A673 (cell line): ENCODE measurements around the gene MKX. TPM values are rescaled to one million over a fixed set of nuclear protein-coding genes. Genes with fewer than 3 reads are reported as not detected.

Source experiments
- BruUV-seq: library from RNA; stranded (reverse); fragments of 400-500 nt; replicated peaks from 2 replicates; lab custom pipeline; 2021; lab: Mats Ljungman, UMichigan
- CTCF ChIA-PET: fragments of 300-600 bp; sonication (Branson Sonifier 250); formaldehyde crosslinking; loops from one replicate; lab custom pipeline; 2022; ENCODE audit warnings: antibody characterized with exemption; lab: Charles Lee
- POLR2A ChIA-PET: fragments of 300-600 bp; sonication (Branson Sonifier 250); formaldehyde crosslinking; loops from one replicate; lab custom pipeline; 2022; ENCODE audit warnings: antibody characterized with exemption; ENCODE audit not compliant: low non-redundant PET; lab: Charles Lee
- DNase-seq: peaks from one replicate; pipeline ENCODE4 v3.0.0-alpha.2; 2015; ENCODE audit warnings: low spot score
- H3K27ac ChIP-seq: fragments of 200-600 bp; sonication (generic); 2 replicates; pipeline ENCODE4 v1.5.1; 2016; ENCODE audit warnings: mixed run types, low read depth, mild to moderate bottlenecking, mixed read lengths, antibody characterized with exemption, low read length; ENCODE audit not compliant: poor library complexity, severe bottlenecking
- H3K27me3 ChIP-seq: fragments of 200-600 bp; sonication (generic); replicated peaks from 2 replicates; pipeline ENCODE4 v1.6.1; 2017; ENCODE audit warnings: mixed run types, low read depth, mild to moderate bottlenecking, mixed read lengths, antibody characterized with exemption, low read length; ENCODE audit not compliant: insufficient read depth, poor library complexity
- H3K36me3 ChIP-seq: fragments of 200-600 bp; sonication (generic); 2 replicates; pipeline ENCODE4 v1.6.1; 2016; ENCODE audit warnings: mixed run types, mild to moderate bottlenecking, mixed read lengths, antibody characterized with exemption, low read length; ENCODE audit not compliant: insufficient read depth, poor library complexity, severe bottlenecking
- H3K4me1 ChIP-seq: fragments of 200-600 bp; sonication (generic); 2 replicates; pipeline ENCODE4 v1.6.1; 2017; ENCODE audit warnings: mixed run types, mild to moderate bottlenecking, mixed read lengths, antibody characterized with exemption, low read length; ENCODE audit not compliant: insufficient read depth, poor library complexity, severe bottlenecking
- H3K4me3 ChIP-seq: fragments of 200-600 bp; sonication (generic); 2 replicates; pipeline ENCODE4 v1.5.1; 2016; ENCODE audit warnings: low read depth, mixed run types, mild to moderate bottlenecking, mixed read lengths, low read length; ENCODE audit not compliant: poor library complexity, severe bottlenecking
- H3K9me3 ChIP-seq: fragments of 200-600 bp; sonication (generic); 2 replicates; pipeline ENCODE4 v1.6.1; 2016; ENCODE audit warnings: mixed run types, low read depth, mild to moderate bottlenecking, mixed read lengths, antibody characterized with exemption, low read length; ENCODE audit not compliant: poor library complexity, severe bottlenecking
- EZH2 ChIP-seq: fragments of 200-600 bp; sonication (generic); IDR thresholded peaks from 2 replicates; pipeline ENCODE4 v1.6.1; 2017; ENCODE audit warnings: borderline replicate concordance, low read depth, mild to moderate bottlenecking, mixed read lengths, antibody characterized with exemption, low read length; ENCODE audit not compliant: poor library complexity, severe bottlenecking
- intact Hi-C: fragments of 100-400 bp; cut with micrococcal nuclease; formaldehyde crosslinking; loops from one replicate; pipeline ENCODE4 v1.10.0; 2022; ENCODE audit not compliant: unreplicated experiment
- total RNA-seq: library from RNA; stranded (reverse); gene quantifications from 2 replicates; pipeline ENCODE4 v1.2.3, GENCODE V29; 2021
- TF ChIP-seq, protein P1 (sequence below): fragments of 300-800, 200-600 bp; sonication (generic); conservative IDR thresholded peaks from 2 replicates; pipeline ENCODE4 v1.5.1; 2017; ENCODE audit warnings: low read depth, mild to moderate bottlenecking, antibody characterized with exemption, low read length, moderate library complexity, mixed read lengths

The MKX gene
- total RNA-seq, 1 experiment from 2014 or later: 0.09 TPM

DNA sequence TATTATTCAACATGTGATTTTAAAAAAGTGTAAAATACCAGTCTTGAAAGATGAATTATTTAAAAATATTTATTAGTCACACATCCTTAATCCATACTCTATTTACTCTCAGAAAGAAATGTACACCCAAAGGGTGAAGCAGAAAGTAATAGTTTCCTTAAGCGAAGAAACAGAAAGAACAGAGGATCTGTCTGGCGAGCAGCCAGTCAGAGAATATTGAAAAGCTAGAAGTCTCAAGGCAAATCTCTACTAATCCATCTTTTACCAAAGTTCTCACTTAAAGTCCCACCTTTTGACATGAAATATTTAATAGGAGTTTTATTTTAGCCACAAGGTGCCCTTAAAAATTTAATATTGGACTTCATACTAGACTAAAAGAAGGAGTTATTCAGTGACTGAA is 46.7 kb downstream of the MKX start:
- H3K4me1 ChIP-seq: no peaks in the 10 kb centered on the region
- H3K27me3 ChIP-seq: no peaks in the 10 kb centered on the region
- intact Hi-C loops: no loop called here
- TF ChIP-seq, protein P1, sequence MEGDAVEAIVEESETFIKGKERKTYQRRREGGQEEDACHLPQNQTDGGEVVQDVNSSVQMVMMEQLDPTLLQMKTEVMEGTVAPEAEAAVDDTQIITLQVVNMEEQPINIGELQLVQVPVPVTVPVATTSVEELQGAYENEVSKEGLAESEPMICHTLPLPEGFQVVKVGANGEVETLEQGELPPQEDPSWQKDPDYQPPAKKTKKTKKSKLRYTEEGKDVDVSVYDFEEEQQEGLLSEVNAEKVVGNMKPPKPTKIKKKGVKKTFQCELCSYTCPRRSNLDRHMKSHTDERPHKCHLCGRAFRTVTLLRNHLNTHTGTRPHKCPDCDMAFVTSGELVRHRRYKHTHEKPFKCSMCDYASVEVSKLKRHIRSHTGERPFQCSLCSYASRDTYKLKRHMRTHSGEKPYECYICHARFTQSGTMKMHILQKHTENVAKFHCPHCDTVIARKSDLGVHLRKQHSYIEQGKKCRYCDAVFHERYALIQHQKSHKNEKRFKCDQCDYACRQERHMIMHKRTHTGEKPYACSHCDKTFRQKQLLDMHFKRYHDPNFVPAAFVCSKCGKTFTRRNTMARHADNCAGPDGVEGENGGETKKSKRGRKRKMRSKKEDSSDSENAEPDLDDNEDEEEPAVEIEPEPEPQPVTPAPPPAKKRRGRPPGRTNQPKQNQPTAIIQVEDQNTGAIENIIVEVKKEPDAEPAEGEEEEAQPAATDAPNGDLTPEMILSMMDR: no peak
- TF ChIP-seq EZH2: no peak
- no TSS peak for BruUV-seq
- no peak for DNase-seq
- no peaks in the 10 kb centered on the region for H3K36me3 ChIP-seq
- H3K9me3 ChIP-seq: no peaks in the 10 kb centered on the region
- H3K4me3 ChIP-seq: no peak overlapping the region
- CTCF ChIA-PET: no interaction called here
- H3K27ac ChIP-seq: no peak overlapping the region
- POLR2A ChIA-PET: no interaction called here

DNA sequence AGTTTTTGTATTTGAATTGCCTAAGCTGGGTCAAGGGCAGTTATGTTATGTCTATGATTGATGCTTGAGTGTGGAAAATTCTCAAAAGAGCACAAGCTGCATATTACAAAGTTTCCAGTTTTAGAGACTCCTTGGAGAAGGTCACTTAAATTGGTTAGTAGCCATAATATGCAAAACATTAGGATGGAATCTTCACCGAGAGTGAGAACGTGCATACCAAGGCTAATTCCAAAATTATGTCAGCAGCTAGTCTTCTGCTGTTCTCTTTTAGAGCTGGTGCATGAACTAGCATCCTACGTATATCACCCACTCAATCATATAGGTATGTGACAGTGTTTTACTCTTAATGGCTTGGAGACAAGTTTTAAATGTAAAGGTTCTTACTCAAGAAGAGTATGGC is 49.2 kb downstream of the MKX start:
- no peak for DNase-seq
- H3K27me3 ChIP-seq: no peaks in the 10 kb centered on the region
- H3K4me3 ChIP-seq: no peak overlapping the region
- no peaks in the 10 kb centered on the region for H3K4me1 ChIP-seq
- intact Hi-C loops: no loop called here
- TF ChIP-seq, protein P1: no peak
- TF ChIP-seq EZH2: no peak
- no peak overlapping the region for H3K27ac ChIP-seq
- ChIA-PET POLR2A (no interaction called here), CTCF (no interaction called here)
- no TSS peak for BruUV-seq
- H3K9me3 ChIP-seq: no peaks in the 10 kb centered on the region
- no peaks in the 10 kb centered on the region for H3K36me3 ChIP-seq

DNA sequence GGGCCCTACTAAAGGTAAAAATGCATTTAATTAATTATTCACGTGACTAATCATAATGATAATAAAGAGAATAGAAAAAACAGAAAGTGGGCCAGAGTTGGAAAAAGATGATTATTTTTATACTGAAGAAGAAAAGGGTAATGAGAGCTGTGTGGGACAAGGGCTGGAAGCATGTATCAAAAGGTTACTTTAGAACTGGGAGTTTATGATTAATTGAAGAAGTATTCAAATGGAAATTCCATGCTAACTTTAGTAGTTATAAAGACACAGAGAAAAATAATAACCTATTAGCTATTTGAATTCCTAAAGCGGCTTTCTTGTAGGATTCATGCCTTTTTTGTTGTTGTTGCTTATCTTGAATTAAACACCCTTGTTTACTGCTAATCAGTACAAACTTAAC is 49.9 kb downstream of the MKX start:
- no peak overlapping the region for H3K4me3 ChIP-seq
- DNase-seq: no peak
- no TSS peak for BruUV-seq
- TF ChIP-seq, protein P1: no peak
- no peak for TF ChIP-seq EZH2
- intact Hi-C loops: no loop called here
- H3K27ac ChIP-seq: no peak overlapping the region
- H3K27me3 ChIP-seq: no peaks in the 10 kb centered on the region
- ChIA-PET CTCF (no interaction called here), POLR2A (no interaction called here)
- H3K9me3 ChIP-seq: no peaks in the 10 kb centered on the region
- no peaks in the 10 kb centered on the region for H3K36me3 ChIP-seq
- H3K4me1 ChIP-seq: no peaks in the 10 kb centered on the region
